Measurements from ENCODE around the gene RUBCN.

Gene RUBCN

GRCh38 chr3:197736491-197737318, at the start of gene RUBCN:
Gene RUBCN, minus strand, starts transcription at chr3:197736904. Its CDS starts 185 bp downstream, at chr3:197736719.
- Histone ChIP-seq H3K4me1 (ENCODE audit: control insufficient read depth, insufficient read depth, low read length) (no peaks in the 10 kb centered on the region; the same call in 1 of the 2 replicates), H3K9me3 (ENCODE audit: control insufficient read depth, insufficient read depth, low read depth, low read length) (no peaks in the 10 kb centered on the region), H3K36me3 (ENCODE audit: control insufficient read depth, insufficient read depth, low read length) (no peaks in the 10 kb centered on the region), H3K4me3 (ENCODE audit: low read depth, low read length) (peak within 1 kb of the TSS; percentile 95), H3K27ac (ENCODE audit: low read depth, low read length) (peak within 1 kb of the TSS; percentile 45; the same call in 1 of the 2 replicates), H3K27me3 (ENCODE audit: control insufficient read depth, insufficient read depth, low read length) (no peaks in the 10 kb centered on the region), H3K9ac (ENCODE audit: low read length) (peak within 1 kb of the TSS; percentile 59)

GRCh38 chr3:197784019-197784585, 47.4 kb upstream of the RUBCN start:
- H3K4me3 ChIP-seq (ENCODE audit: low read depth, low read length): no peak overlapping the region
- H3K4me1 ChIP-seq (ENCODE audit: control insufficient read depth, insufficient read depth, low read length): no peaks in the 10 kb centered on the region
- H3K27me3 ChIP-seq (ENCODE audit: control insufficient read depth, insufficient read depth, low read length): no peaks in the 10 kb centered on the region
- H3K27ac ChIP-seq (ENCODE audit: low read depth, low read length): no peak overlapping the region
- peaks cover 3% of the 10 kb centered on the region; the same call in 1 of the 2 replicates for H3K9me3 ChIP-seq (ENCODE audit: control insufficient read depth, insufficient read depth, low read depth, low read length)
- H3K36me3 ChIP-seq (ENCODE audit: control insufficient read depth, insufficient read depth, low read length): peaks cover 16% of the 10 kb centered on the region
- no peak overlapping the region for H3K9ac ChIP-seq (ENCODE audit: low read length)

GRCh38 chr3:197782230-197782629, 45.5 kb upstream of the RUBCN start:
- no peak overlapping the region for H3K9ac ChIP-seq (ENCODE audit: low read length)
- no peaks in the 10 kb centered on the region for H3K27me3 ChIP-seq (ENCODE audit: control insufficient read depth, insufficient read depth, low read length)
- H3K4me3 ChIP-seq (ENCODE audit: low read depth, low read length): no peak overlapping the region
- H3K9me3 ChIP-seq (ENCODE audit: control insufficient read depth, insufficient read depth, low read depth, low read length): peaks cover 3% of the 10 kb centered on the region; the same call in 1 of the 2 replicates
- H3K36me3 ChIP-seq (ENCODE audit: control insufficient read depth, insufficient read depth, low read length): peaks cover 27% of the 10 kb centered on the region
- no peaks in the 10 kb centered on the region for H3K4me1 ChIP-seq (ENCODE audit: control insufficient read depth, insufficient read depth, low read length)
- no peak overlapping the region for H3K27ac ChIP-seq (ENCODE audit: low read depth, low read length)

GRCh38 chr3:197775317-197775716, 38.6 kb upstream of the RUBCN start:
- no peaks in the 10 kb centered on the region for H3K4me1 ChIP-seq (ENCODE audit: control insufficient read depth, insufficient read depth, low read length)
- H3K36me3 ChIP-seq (ENCODE audit: control insufficient read depth, insufficient read depth, low read length): peaks cover 37% of the 10 kb centered on the region

GRCh38 chr3:197761784-197762183, 25.1 kb upstream of the RUBCN start:
- Histone ChIP-seq H3K4me1 (ENCODE audit: control insufficient read depth, insufficient read depth, low read length) (no peaks in the 10 kb centered on the region), H3K27ac (ENCODE audit: low read depth, low read length) (no peak overlapping the region), H3K9ac (ENCODE audit: low read length) (no peak overlapping the region), H3K36me3 (ENCODE audit: control insufficient read depth, insufficient read depth, low read length) (peaks cover 8% of the 10 kb centered on the region), H3K27me3 (ENCODE audit: control insufficient read depth, insufficient read depth, low read length) (no peaks in the 10 kb centered on the region), H3K9me3 (ENCODE audit: control insufficient read depth, insufficient read depth, low read depth, low read length) (no peaks in the 10 kb centered on the region), H3K4me3 (ENCODE audit: low read depth, low read length) (no peak overlapping the region)

More at GRCh38 chr3:197775317-197775716, 38.6 kb upstream of the RUBCN start:
- no peak overlapping the region for H3K4me3 ChIP-seq (ENCODE audit: low read depth, low read length)
- no peak overlapping the region for H3K9ac ChIP-seq (ENCODE audit: low read length)
- H3K27me3 ChIP-seq (ENCODE audit: control insufficient read depth, insufficient read depth, low read length): no peaks in the 10 kb centered on the region
- H3K27ac ChIP-seq (ENCODE audit: low read depth, low read length): no peak overlapping the region
- peaks cover 3% of the 10 kb centered on the region; the same call in 1 of the 2 replicates for H3K9me3 ChIP-seq (ENCODE audit: control insufficient read depth, insufficient read depth, low read depth, low read length)

- Histone ChIP-seq H3K4me3 (ENCODE audit: low read depth, low read length) (no peak overlapping the region), H3K36me3 (ENCODE audit: control insufficient read depth, insufficient read depth, low read length) (peaks cover 8% of the 10 kb centered on the region), H3K9me3 (ENCODE audit: control insufficient read depth, insufficient read depth, low read depth, low read length) (no peaks in the 10 kb centered on the region), H3K4me1 (ENCODE audit: control insufficient read depth, insufficient read depth, low read length) (no peaks in the 10 kb centered on the region), H3K27me3 (ENCODE audit: control insufficient read depth, insufficient read depth, low read length) (no peaks in the 10 kb centered on the region), H3K27ac (ENCODE audit: low read depth, low read length) (no peak overlapping the region), H3K9ac (ENCODE audit: low read length) (no peak overlapping the region)
These were observed 21.8 kb upstream of the RUBCN start for GRCh38 chr3:197758512-197758911.

- H3K36me3 ChIP-seq (ENCODE audit: control insufficient read depth, insufficient read depth, low read length): peaks cover 5% of the 10 kb centered on the region
These were observed 20.0 kb upstream of the RUBCN start for GRCh38 chr3:197756704-197757103.

GRCh38 chr3:197753263-197753662, 16.6 kb upstream of the RUBCN start:
- Histone ChIP-seq H3K9me3 (ENCODE audit: control insufficient read depth, insufficient read depth, low read depth, low read length) (no peaks in the 10 kb centered on the region), H3K4me3 (ENCODE audit: low read depth, low read length) (no peak overlapping the region), H3K4me1 (ENCODE audit: control insufficient read depth, insufficient read depth, low read length) (peaks cover 6% of the 10 kb centered on the region; the same call in 1 of the 2 replicates), H3K9ac (ENCODE audit: low read length) (no peak overlapping the region), H3K36me3 (ENCODE audit: control insufficient read depth, insufficient read depth, low read length) (0 out of 2 replicates have a peak, but pooled peaks cover 2% of the 10 kb centered on the region), H3K27ac (ENCODE audit: low read depth, low read length) (no peak overlapping the region), H3K27me3 (ENCODE audit: control insufficient read depth, insufficient read depth, low read length) (peaks cover 25% of the 10 kb centered on the region)

More at GRCh38 chr3:197756704-197757103, 20.0 kb upstream of the RUBCN start:
- H3K9ac ChIP-seq (ENCODE audit: low read length): no peak overlapping the region
- no peaks in the 10 kb centered on the region for H3K27me3 ChIP-seq (ENCODE audit: control insufficient read depth, insufficient read depth, low read length)
- H3K9me3 ChIP-seq (ENCODE audit: control insufficient read depth, insufficient read depth, low read depth, low read length): no peaks in the 10 kb centered on the region
- no peaks in the 10 kb centered on the region for H3K4me1 ChIP-seq (ENCODE audit: control insufficient read depth, insufficient read depth, low read length)
- H3K27ac ChIP-seq (ENCODE audit: low read depth, low read length): no peak overlapping the region
- no peak overlapping the region for H3K4me3 ChIP-seq (ENCODE audit: low read depth, low read length)

GRCh38 chr3:197752107-197752506, 15.4 kb upstream of the RUBCN start:
- Histone ChIP-seq H3K9me3 (ENCODE audit: control insufficient read depth, insufficient read depth, low read depth, low read length) (no peaks in the 10 kb centered on the region), H3K36me3 (ENCODE audit: control insufficient read depth, insufficient read depth, low read length) (no peaks in the 10 kb centered on the region), H3K27me3 (ENCODE audit: control insufficient read depth, insufficient read depth, low read length) (peaks cover 25% of the 10 kb centered on the region), H3K4me1 (ENCODE audit: control insufficient read depth, insufficient read depth, low read length) (peaks cover 6% of the 10 kb centered on the region; the same call in 1 of the 2 replicates), H3K27ac (ENCODE audit: low read depth, low read length) (no peak overlapping the region), H3K9ac (ENCODE audit: low read length) (no peak overlapping the region), H3K4me3 (ENCODE audit: low read depth, low read length) (no peak overlapping the region)

- no peak overlapping the region for H3K27ac ChIP-seq (ENCODE audit: low read depth, low read length)
- peaks cover 6% of the 10 kb centered on the region; the same call in 1 of the 2 replicates for H3K4me1 ChIP-seq (ENCODE audit: control insufficient read depth, insufficient read depth, low read length)
- H3K9me3 ChIP-seq (ENCODE audit: control insufficient read depth, insufficient read depth, low read depth, low read length): no peaks in the 10 kb centered on the region
- H3K36me3 ChIP-seq (ENCODE audit: control insufficient read depth, insufficient read depth, low read length): no peaks in the 10 kb centered on the region
- H3K27me3 ChIP-seq (ENCODE audit: control insufficient read depth, insufficient read depth, low read length): peaks cover 25% of the 10 kb centered on the region
- peak overlapping the region; percentile 81 for H3K4me3 ChIP-seq (ENCODE audit: low read depth, low read length)
- H3K9ac ChIP-seq (ENCODE audit: low read length): peak overlapping the region; percentile 59
These were observed 14.4 kb upstream of the RUBCN start for GRCh38 chr3:197750858-197751737.

Measured in HUES6 (cell line).